Karpas-422 (cell line): Measurements from ENCODE around the gene HSP90AB1. TPM values are rescaled to one million over a fixed set of nuclear protein-coding genes. Genes with fewer than 3 reads are reported as not detected.

Experiments used
- DNase-seq: peaks from one replicate; pipeline ENCODE4 v3.0.0-alpha.2; 2015
- H2AFZ ChIP-seq: fragments of 200-600 bp; sonication (generic); 2 replicates; pipeline ENCODE4 v1.6.1; 2014; ENCODE audit warnings: antibody characterized with exemption, low read length, mixed read lengths
- H3K27ac ChIP-seq: fragments of 200-600 bp; sonication (generic); 2 replicates; pipeline ENCODE4 v1.5.1; 2014; ENCODE audit warnings: mild to moderate bottlenecking, low read length, moderate library complexity
- H3K27me3 ChIP-seq: fragments of 200-600 bp; sonication (generic); 2 replicates; pipeline ENCODE4 v1.6.1; 2014; ENCODE audit warnings: low read length, mixed read lengths
- H3K36me3 ChIP-seq: fragments of 200-600 bp; sonication (generic); 2 replicates; pipeline ENCODE4 v1.6.1; 2014; ENCODE audit warnings: low read length, mixed read lengths; ENCODE audit not compliant: insufficient read depth
- H3K4me1 ChIP-seq: fragments of 200-600 bp; sonication (generic); 2 replicates; pipeline ENCODE4 v1.6.1; 2014; ENCODE audit warnings: mild to moderate bottlenecking, low read length, mixed read lengths
- H3K4me2 ChIP-seq: fragments of 200-600 bp; sonication (generic); 2 replicates; pipeline ENCODE4 v1.6.1; 2014; ENCODE audit warnings: low read length, low read depth, mild to moderate bottlenecking; ENCODE audit not compliant: poor library complexity, severe bottlenecking
- H3K4me3 ChIP-seq: fragments of 200-600 bp; sonication (generic); 2 replicates; pipeline ENCODE4 v1.5.1; 2014; ENCODE audit warnings: mild to moderate bottlenecking, antibody characterized with exemption, low read length, mixed read lengths
- H3K79me2 ChIP-seq: fragments of 200-600 bp; sonication (generic); 2 replicates; pipeline ENCODE4 v1.6.1; 2014; ENCODE audit warnings: mild to moderate bottlenecking, low read length, mixed read lengths
- H3K9ac ChIP-seq: fragments of 200-600 bp; sonication (generic); 2 replicates; pipeline ENCODE4 v1.6.0; 2014; ENCODE audit warnings: low read length
- H3K9me2 ChIP-seq: fragments of 200-600 bp; sonication (generic), shearing (Covaris generic); replicated peaks from 2 replicates; pipeline ENCODE4 v1.6.0; 2014; ENCODE audit warnings: mild to moderate bottlenecking, low read length, moderate library complexity; ENCODE audit not compliant: insufficient read depth
- H3K9me3 ChIP-seq: fragments of 300-700, 200-600 bp; sonication (generic); 2 replicates; pipeline ENCODE4 v1.6.1; 2014; ENCODE audit warnings: low read length, mixed read lengths
- H4K20me1 ChIP-seq: fragments of 200-600 bp; sonication (generic); 2 replicates; pipeline ENCODE4 v1.6.1; 2014; ENCODE audit warnings: mild to moderate bottlenecking, antibody characterized with exemption, low read length, low read depth; ENCODE audit not compliant: insufficient read depth
- total RNA-seq: library from RNA; depleted of rRNA; stranded (reverse); fragments of >200 nt; shearing (Covaris generic); gene quantifications from 2 replicates; pipeline ENCODE4 v1.2.3, GENCODE V29; 2014; ENCODE audit warnings: low replicate concordance

Gene HSP90AB1
- total RNA-seq, 1 experiment from 2014 or later = 474 TPM

- peak overlapping the region; percentile 47; the same call in 1 of the 2 replicates for H3K4me3 ChIP-seq
- no peaks in the 10 kb centered on the region for H3K27me3 ChIP-seq
- H3K36me3 ChIP-seq = no peaks in the 10 kb centered on the region
- H3K9me2 ChIP-seq = no peaks in the 10 kb centered on the region
- no peak for DNase-seq
- H3K27ac ChIP-seq = no peak overlapping the region
- no peak overlapping the region for H2AFZ ChIP-seq
- H3K4me2 ChIP-seq = peak overlapping the region; percentile 44
- H3K9me3 ChIP-seq = no peaks in the 10 kb centered on the region
- 0 out of 2 replicates have a peak, but pooled peaks cover 3% of the 10 kb centered on the region for H4K20me1 ChIP-seq
- no peaks in the 10 kb centered on the region for H3K79me2 ChIP-seq
- H3K4me1 ChIP-seq = peaks cover 3% of the 10 kb centered on the region; the same call in 1 of the 2 replicates
- peak overlapping the region; percentile 20; the same call in 1 of the 2 replicates for H3K9ac ChIP-seq
Observed at GRCh38 chr6:44270526-44271405, 23.9 kb downstream of the HSP90AB1 start.

GRCh38 chr6:44271406-44271723, 24.5 kb downstream of the HSP90AB1 start:
- H3K4me1 ChIP-seq = 0 out of 2 replicates have a peak, but pooled peaks cover 3% of the 10 kb centered on the region
- H3K9me2 ChIP-seq = no peaks in the 10 kb centered on the region
- 0 out of 2 replicates have a peak, but pooled peaks cover 3% of the 10 kb centered on the region for H4K20me1 ChIP-seq
- no peak for DNase-seq
- no peak overlapping the region for H2AFZ ChIP-seq
- H3K36me3 ChIP-seq = no peaks in the 10 kb centered on the region
- H3K79me2 ChIP-seq = no peaks in the 10 kb centered on the region
- H3K27me3 ChIP-seq = no peaks in the 10 kb centered on the region
- H3K9me3 ChIP-seq = no peaks in the 10 kb centered on the region
- H3K27ac ChIP-seq = no peak overlapping the region
- peak overlapping the region; percentile 47; the same call in 1 of the 2 replicates for H3K4me3 ChIP-seq
- H3K9ac ChIP-seq = no peak overlapping the region
- H3K4me2 ChIP-seq = peak overlapping the region; percentile 44

DNA sequence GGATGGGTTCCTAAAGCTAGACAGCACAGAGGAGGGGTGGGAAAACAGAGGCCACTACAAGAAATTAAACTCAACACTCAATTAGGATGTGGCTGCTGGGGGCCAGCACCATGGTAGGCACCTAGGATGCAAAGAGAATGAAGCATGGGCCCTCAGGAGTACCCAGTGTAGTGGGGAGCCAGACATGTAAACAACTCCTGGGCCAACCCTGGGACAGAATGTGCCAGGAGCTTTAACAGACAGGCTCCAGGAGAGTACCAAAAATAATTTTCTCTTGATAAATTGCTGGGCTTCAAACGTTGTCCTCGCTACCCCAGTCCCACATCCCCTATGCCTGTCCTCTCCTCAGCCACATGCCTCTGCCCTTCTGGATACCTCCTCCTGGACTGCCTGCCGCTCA, 25.0 kb downstream of the HSP90AB1 start:
- Histone ChIP-seq H3K27ac (no peak overlapping the region), H2AFZ (no peak overlapping the region), H3K27me3 (no peaks in the 10 kb centered on the region), H4K20me1 (0 out of 2 replicates have a peak, but pooled peaks cover 3% of the 10 kb centered on the region), H3K9me2 (no peaks in the 10 kb centered on the region), H3K4me3 (no peak overlapping the region), H3K9ac (no peak overlapping the region), H3K79me2 (no peaks in the 10 kb centered on the region), H3K9me3 (no peaks in the 10 kb centered on the region), H3K36me3 (no peaks in the 10 kb centered on the region), H3K4me1 (0 out of 2 replicates have a peak, but pooled peaks cover 3% of the 10 kb centered on the region), H3K4me2 (no peak overlapping the region)
- DNase-seq = no peak

DNA sequence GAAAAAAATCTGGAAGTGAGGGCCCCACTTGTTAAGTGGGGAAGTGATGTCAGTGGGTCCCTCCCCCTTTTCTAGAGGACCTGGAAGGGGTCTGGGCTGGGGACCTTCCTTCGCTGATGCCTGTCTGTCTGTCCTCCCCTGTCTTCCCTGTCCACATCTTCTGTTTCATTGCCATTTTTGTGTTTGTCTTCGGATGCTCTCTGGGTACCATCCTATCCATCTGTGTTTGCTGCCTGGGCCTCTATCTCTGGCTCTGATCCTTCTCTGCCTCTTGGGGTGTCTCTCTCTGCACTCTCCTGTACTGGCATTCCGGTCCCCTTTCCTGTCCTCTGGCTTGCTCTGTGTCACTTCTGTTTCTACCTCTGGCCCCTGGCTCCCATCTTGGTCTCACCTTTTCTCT, 25.6 kb downstream of the HSP90AB1 start:
- DNase-seq = no peak
- no peaks in the 10 kb centered on the region for H3K79me2 ChIP-seq
- H3K36me3 ChIP-seq = no peaks in the 10 kb centered on the region
- no peak overlapping the region for H3K4me2 ChIP-seq
- 0 out of 2 replicates have a peak, but pooled peaks cover 3% of the 10 kb centered on the region for H3K4me1 ChIP-seq
- H3K4me3 ChIP-seq = no peak overlapping the region
- H3K9me3 ChIP-seq = no peaks in the 10 kb centered on the region
- no peak overlapping the region for H3K27ac ChIP-seq
- no peak overlapping the region for H3K9ac ChIP-seq
- no peaks in the 10 kb centered on the region for H3K27me3 ChIP-seq
- no peaks in the 10 kb centered on the region for H3K9me2 ChIP-seq
- H4K20me1 ChIP-seq = 0 out of 2 replicates have a peak, but pooled peaks cover 3% of the 10 kb centered on the region
- no peak overlapping the region for H2AFZ ChIP-seq

- H3K4me3 ChIP-seq = no peak overlapping the region
- H3K27me3 ChIP-seq = no peaks in the 10 kb centered on the region
- no peaks in the 10 kb centered on the region for H3K36me3 ChIP-seq
- no peaks in the 10 kb centered on the region for H3K79me2 ChIP-seq
- 0 out of 2 replicates have a peak, but pooled peaks cover 3% of the 10 kb centered on the region for H4K20me1 ChIP-seq
- H3K9me2 ChIP-seq = no peaks in the 10 kb centered on the region
- H3K27ac ChIP-seq = no peak overlapping the region
- no peak overlapping the region for H3K4me2 ChIP-seq
- no peak overlapping the region for H2AFZ ChIP-seq
- H3K4me1 ChIP-seq = 0 out of 2 replicates have a peak, but pooled peaks cover 3% of the 10 kb centered on the region
- no peak overlapping the region for H3K9ac ChIP-seq
- DNase-seq = no peak
- no peaks in the 10 kb centered on the region for H3K9me3 ChIP-seq
Observed at GRCh38 chr6:44272999-44273566, 26.2 kb downstream of the HSP90AB1 start.

DNA sequence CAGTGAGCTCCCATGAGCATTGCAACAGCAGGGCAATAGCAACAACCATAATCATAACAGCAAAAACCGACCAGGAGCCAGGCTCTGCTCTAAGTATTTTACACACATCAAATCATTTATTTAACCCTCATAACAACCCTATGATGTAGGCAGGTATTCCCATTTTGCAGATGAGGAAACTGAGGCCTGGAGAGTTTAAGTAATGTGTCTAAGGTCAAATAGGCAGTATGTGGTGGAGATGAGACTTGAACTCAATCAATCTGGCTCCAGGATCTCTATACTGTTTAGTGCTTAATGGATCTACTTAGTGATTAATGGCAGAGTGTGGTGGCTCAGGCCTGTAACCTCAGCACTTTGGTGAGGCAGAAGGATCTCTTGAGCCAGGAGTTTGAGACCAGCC, 26.7 kb downstream of the HSP90AB1 start:
- Histone ChIP-seq H4K20me1 (0 out of 2 replicates have a peak, but pooled peaks cover 3% of the 10 kb centered on the region), H3K4me3 (no peak overlapping the region), H3K36me3 (no peaks in the 10 kb centered on the region), H3K27me3 (no peaks in the 10 kb centered on the region), H3K4me2 (no peak overlapping the region), H3K9me3 (no peaks in the 10 kb centered on the region), H3K27ac (no peak overlapping the region), H3K4me1 (0 out of 2 replicates have a peak, but pooled peaks cover 3% of the 10 kb centered on the region), H3K9me2 (no peaks in the 10 kb centered on the region), H2AFZ (no peak overlapping the region), H3K9ac (no peak overlapping the region), H3K79me2 (no peaks in the 10 kb centered on the region)
- no peak for DNase-seq

DNA sequence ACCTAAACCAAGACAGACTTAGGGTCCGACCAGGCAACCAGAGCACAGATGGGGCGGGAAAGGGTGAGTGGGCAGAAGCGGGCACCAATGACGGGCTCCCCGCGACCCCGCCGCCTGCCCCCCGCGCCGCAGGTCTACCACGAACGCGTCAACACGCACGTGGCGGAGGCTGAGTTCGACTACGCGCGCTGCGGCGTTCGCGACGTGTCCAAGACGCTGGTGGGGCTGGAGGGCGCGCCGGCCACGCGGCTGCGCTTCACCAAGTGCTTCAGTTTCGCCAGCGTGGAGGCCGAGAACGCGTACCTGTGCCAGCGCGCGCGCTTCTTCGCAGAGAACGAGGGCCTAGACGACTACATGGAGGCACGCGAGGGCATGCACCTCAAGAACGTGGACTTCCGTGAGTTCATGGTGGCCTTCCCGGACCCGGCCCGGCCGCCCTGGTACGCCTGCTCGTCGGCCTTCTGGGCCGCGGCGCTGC, 28.4 kb downstream of the HSP90AB1 start:
- Histone ChIP-seq H3K36me3 (no peaks in the 10 kb centered on the region), H3K79me2 (no peaks in the 10 kb centered on the region), H3K4me2 (no peak overlapping the region), H3K27ac (no peak overlapping the region), H4K20me1 (no peaks in the 10 kb centered on the region), H2AFZ (no peak overlapping the region), H3K4me3 (no peak overlapping the region), H3K9ac (no peak overlapping the region), H3K27me3 (no peaks in the 10 kb centered on the region), H3K9me2 (no peaks in the 10 kb centered on the region), H3K9me3 (no peaks in the 10 kb centered on the region), H3K4me1 (0 out of 2 replicates have a peak, but pooled peaks cover 3% of the 10 kb centered on the region)
- no peak for DNase-seq
